Mesenchymal stem cell (in vitro differentiated cells and primary cell): ENCODE data around the gene MAGI3.
A peak's percentile ranks its signal among the peaks of the same experiment; 100 is the strongest.
"Not testable (repeated sequence)": the region's sequence is repeated elsewhere in the genome, so short reads cannot be mapped to it uniquely, and the experiment has no call there.

Experiments
- DNase-seq: peaks from one replicate; pipeline ENCODE4 v3.0.0-alpha.2; 2013
- H2AFZ ChIP-seq: one replicate; pipeline ENCODE4 v1.6.1; 2013; ENCODE audit warnings: low read depth, mild to moderate bottlenecking, control low read depth, inconsistent platforms, low read length, moderate library complexity
- H2AK5ac ChIP-seq: 2 replicates; pipeline ENCODE4 v1.6.1; 2013; ENCODE audit warnings: low read length, moderate library complexity, mild to moderate bottlenecking, inconsistent platforms; ENCODE audit not compliant: severe bottlenecking
- H2BK120ac ChIP-seq: one replicate; pipeline ENCODE4 v1.6.1; 2013; ENCODE audit warnings: low read depth, mild to moderate bottlenecking, inconsistent platforms, low read length, moderate library complexity
- H2BK12ac ChIP-seq, 2 experiments: one replicate each; pipeline ENCODE4 v1.6.1; 2013; ENCODE audit warnings: inconsistent platforms in 2 of 2, low read length in 2 of 2, mild to moderate bottlenecking in 2 of 2, moderate library complexity in 2 of 2, control low read depth in 1 of 2
- H2BK15ac ChIP-seq: one replicate; pipeline ENCODE4 v1.6.1; 2013; ENCODE audit warnings: mild to moderate bottlenecking, low read depth, inconsistent platforms; ENCODE audit not compliant: poor library complexity, severe bottlenecking
- H2BK5ac ChIP-seq: 2 replicates; pipeline ENCODE4 v1.6.1; 2013; ENCODE audit warnings: low read depth, mild to moderate bottlenecking, low read length, control low read depth, inconsistent platforms; ENCODE audit not compliant: poor library complexity, severe bottlenecking
- H3K14ac ChIP-seq, 2 experiments: one replicate each; pipeline ENCODE4 v1.6.1; 2013; ENCODE audit warnings: inconsistent platforms in 2 of 2, low read length in 2 of 2, control low read depth in 1 of 2, mild to moderate bottlenecking in 1 of 2, moderate library complexity in 1 of 2
- H3K18ac ChIP-seq, 2 experiments: one replicate each; pipeline ENCODE4 v1.6.1; 2013; ENCODE audit warnings: inconsistent platforms in 2 of 2, low read length in 2 of 2, control low read depth in 1 of 2, low read depth in 1 of 2, mild to moderate bottlenecking in 1 of 2
- H3K23ac ChIP-seq, 2 experiments: one replicate each; pipeline ENCODE4 v1.6.1; 2013; ENCODE audit warnings: inconsistent platforms in 2 of 2, low read length in 2 of 2, mild to moderate bottlenecking in 2 of 2, moderate library complexity in 2 of 2, control low read depth in 1 of 2
- H3K27ac ChIP-seq: 2 replicates; pipeline ENCODE4 v1.5.1; 2013; ENCODE audit warnings: mild to moderate bottlenecking, moderate library complexity, low read length, control low read depth, inconsistent platforms; ENCODE audit not compliant: poor library complexity, severe bottlenecking
- H3K27me3 ChIP-seq, 2 experiments: 2 replicates each; pipeline versions ENCODE4 v1.6.1 to v1.7.0; 2013; ENCODE audit warnings: low read length in 2 of 2, mild to moderate bottlenecking in 2 of 2, moderate library complexity in 2 of 2, control low read depth in 1 of 2, inconsistent platforms in 1 of 2; ENCODE audit not compliant: control insufficient read depth in 1 of 2, insufficient read depth in 1 of 2
- H3K36me3 ChIP-seq, 2 experiments: 2 replicates each; pipeline versions ENCODE4 v1.6.1 to v1.7.0; 2013; ENCODE audit warnings: low read length in 2 of 2, control low read depth in 1 of 2, inconsistent platforms in 1 of 2, low read depth in 1 of 2, mild to moderate bottlenecking in 1 of 2; ENCODE audit not compliant: insufficient read depth in 2 of 2, control insufficient read depth in 1 of 2
- H3K4ac ChIP-seq, 2 experiments: one replicate each; pipeline ENCODE4 v1.6.1; 2013; ENCODE audit warnings: inconsistent platforms in 2 of 2, low read length in 2 of 2, mild to moderate bottlenecking in 2 of 2, moderate library complexity in 2 of 2, control low read depth in 1 of 2, low read depth in 1 of 2
- H3K4me1 ChIP-seq: 2 replicates; pipeline ENCODE4 v1.6.1; 2013; ENCODE audit warnings: low read depth, low read length, control low read depth; ENCODE audit not compliant: control insufficient read depth, insufficient read depth
- H3K4me2 ChIP-seq: 2 replicates; pipeline ENCODE4 v1.6.1; 2013; ENCODE audit warnings: low read length, mild to moderate bottlenecking, inconsistent platforms; ENCODE audit not compliant: poor library complexity, severe bottlenecking
- H3K4me3 ChIP-seq, 2 experiments: 2 replicates each; pipeline versions ENCODE4 v1.5.1 to v1.7.0; 2013; ENCODE audit warnings: low read length in 2 of 2, mild to moderate bottlenecking in 2 of 2, control low read depth in 1 of 2, low read depth in 1 of 2; ENCODE audit not compliant: insufficient read depth in 1 of 2
- H3K79me1 ChIP-seq: replicated peaks from 2 replicates; pipeline ENCODE4 v1.6.1; 2013; ENCODE audit warnings: mild to moderate bottlenecking, control low read depth, low read length, inconsistent platforms; ENCODE audit not compliant: poor library complexity, severe bottlenecking
- H3K9ac ChIP-seq: 2 replicates; pipeline ENCODE4 v1.7.0; 2013; ENCODE audit warnings: mild to moderate bottlenecking, low read length, moderate library complexity
- H3K9me3 ChIP-seq: 2 replicates; pipeline ENCODE4 v1.7.0; 2013; ENCODE audit warnings: mild to moderate bottlenecking, low read length; ENCODE audit not compliant: control insufficient read depth
- H4K8ac ChIP-seq: one replicate; pipeline ENCODE4 v1.6.1; 2013; ENCODE audit warnings: inconsistent platforms, mild to moderate bottlenecking, low read length, moderate library complexity
- H4K91ac ChIP-seq: one replicate; pipeline ENCODE4 v1.6.1; 2013; ENCODE audit warnings: mild to moderate bottlenecking, low read length, inconsistent platforms
- WGBS: methylation state at CpG from one replicate; pipeline ENCODE4 v1.1.7; 2013; ENCODE audit warnings: mixed read lengths; 5-methylcytosine and 5-hydroxymethylcytosine counted together

Gene MAGI3

DNA sequence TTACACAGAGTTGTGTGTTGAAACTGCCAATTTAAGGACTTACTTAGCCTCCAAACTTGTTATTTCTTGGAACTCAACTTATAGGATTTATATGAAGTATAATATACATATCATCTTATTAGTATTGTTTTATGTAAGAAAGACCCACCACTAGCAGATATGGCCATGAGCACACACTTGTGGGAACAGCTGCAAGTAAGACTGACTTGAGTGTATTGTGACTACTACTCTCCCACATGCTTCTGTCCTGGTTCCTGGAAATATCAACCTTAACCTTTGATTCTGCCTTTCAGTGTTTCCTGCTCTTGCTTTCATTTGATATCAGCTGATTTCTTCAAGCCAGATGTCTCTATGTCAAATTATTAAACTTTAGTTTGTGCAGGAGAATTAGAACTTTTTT lies 175.3 kb downstream of the MAGI3 start:
- DNase-seq, result no peak
- H3K4me2 ChIP-seq, result no peak overlapping the region

DNA sequence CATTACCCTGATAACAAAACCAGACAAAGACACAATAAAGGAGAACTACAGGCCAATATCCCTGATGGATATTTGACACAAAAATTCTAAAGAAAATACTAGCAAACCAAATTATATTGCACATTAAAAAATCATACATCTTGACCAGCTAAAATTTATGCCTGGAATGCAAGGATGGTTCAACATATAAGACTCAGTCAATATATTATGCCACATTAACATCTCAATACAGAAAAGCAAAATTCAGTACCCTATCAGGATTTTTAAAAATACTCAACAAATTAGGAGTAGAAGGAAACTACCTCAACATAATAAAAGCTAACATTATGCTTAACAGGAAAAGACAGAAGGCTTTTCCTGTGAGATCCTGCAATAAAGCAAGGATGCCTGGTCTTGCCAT lies 177.1 kb downstream of the MAGI3 start:
- Histone ChIP-seq H3K4me2 (no peak overlapping the region), H3K23ac (no peak overlapping the region), H4K91ac (no peak overlapping the region), H3K9ac (no peak overlapping the region), H3K4ac (no peak overlapping the region), H3K9me3 (peaks cover 23% of the 10 kb centered on the region), H2BK120ac (no peak overlapping the region), H3K27ac (no peak overlapping the region), H2BK12ac (no peak overlapping the region), H2BK15ac (no peak overlapping the region), H3K4me3 (no peak overlapping the region), H3K79me1 (no peaks in the 10 kb centered on the region), H3K14ac (no peak overlapping the region), H3K18ac (no peak overlapping the region), H2AFZ (no peak overlapping the region), H3K4me1 (no peaks in the 10 kb centered on the region), H2AK5ac (no peak overlapping the region), H3K36me3 (no peaks in the 10 kb centered on the region), H2BK5ac (no peak overlapping the region), H3K27me3 (no peaks in the 10 kb centered on the region), H4K8ac (no peak overlapping the region)
- no peak for DNase-seq

More for the DNA sequence above, 175.3 kb downstream of the MAGI3 start:
- Histone ChIP-seq H3K27me3 (no peaks in the 10 kb centered on the region), H4K8ac (no peak overlapping the region), H2BK12ac (no peak overlapping the region), H2BK120ac (no peak overlapping the region), H2AFZ (no peak overlapping the region), H3K4ac (no peak overlapping the region), H3K18ac (no peak overlapping the region), H3K9ac (no peak overlapping the region), H2BK15ac (no peak overlapping the region), H2AK5ac (no peak overlapping the region), H3K27ac (peak overlapping the region; percentile 72), H3K9me3 (peaks cover 23% of the 10 kb centered on the region), H3K14ac (no peak overlapping the region), H3K23ac (no peak overlapping the region), H2BK5ac (no peak overlapping the region), H3K36me3 (no peaks in the 10 kb centered on the region), H3K79me1 (no peaks in the 10 kb centered on the region), H4K91ac (no peak overlapping the region), H3K4me1 (no peaks in the 10 kb centered on the region), H3K4me3 (no peak overlapping the region)

DNA sequence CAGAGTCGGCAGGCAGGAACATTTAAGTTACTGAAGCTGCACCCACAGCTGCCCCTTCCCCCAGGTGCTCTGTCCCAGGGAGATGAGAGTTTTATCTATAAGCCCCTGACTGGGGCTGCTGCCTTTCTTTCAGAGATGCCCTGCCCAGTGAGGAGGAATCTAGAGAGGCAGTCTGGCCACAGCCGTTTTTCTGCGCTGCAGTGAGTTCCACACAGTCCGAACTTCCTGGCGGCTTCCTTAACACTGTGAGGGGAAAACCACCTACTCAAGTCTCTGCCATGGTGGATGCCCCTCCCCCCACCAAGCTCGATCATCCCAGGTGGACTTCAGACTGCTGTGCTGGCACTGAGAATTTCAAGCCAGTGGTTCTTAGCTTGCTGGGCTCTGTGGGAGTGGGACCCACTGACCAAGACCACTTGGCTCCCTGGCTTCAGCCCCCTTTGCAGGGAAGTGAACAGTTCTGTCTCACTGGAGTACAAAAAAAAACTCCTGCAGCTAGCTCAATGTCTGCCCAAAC lies 185.5 kb downstream of the MAGI3 start:
- H3K4me2 ChIP-seq, H3K23ac ChIP-seq, H2BK15ac ChIP-seq, H3K9ac ChIP-seq, H3K9me3 ChIP-seq, H3K27me3 ChIP-seq, H3K4me1 ChIP-seq, DNase-seq, H3K4ac ChIP-seq, H2BK5ac ChIP-seq, H3K18ac ChIP-seq, H3K27ac ChIP-seq, H2AK5ac ChIP-seq, H2AFZ ChIP-seq, H4K91ac ChIP-seq, H2BK120ac ChIP-seq, H2BK12ac ChIP-seq, H3K14ac ChIP-seq, H3K4me3 ChIP-seq, H3K36me3 ChIP-seq, H4K8ac ChIP-seq: not testable (repeated sequence)
- WGBS, result 93% methylated on average over 6 of the region's 6 CpGs
- peaks cover 15% of the 10 kb centered on the region for H3K79me1 ChIP-seq

DNA sequence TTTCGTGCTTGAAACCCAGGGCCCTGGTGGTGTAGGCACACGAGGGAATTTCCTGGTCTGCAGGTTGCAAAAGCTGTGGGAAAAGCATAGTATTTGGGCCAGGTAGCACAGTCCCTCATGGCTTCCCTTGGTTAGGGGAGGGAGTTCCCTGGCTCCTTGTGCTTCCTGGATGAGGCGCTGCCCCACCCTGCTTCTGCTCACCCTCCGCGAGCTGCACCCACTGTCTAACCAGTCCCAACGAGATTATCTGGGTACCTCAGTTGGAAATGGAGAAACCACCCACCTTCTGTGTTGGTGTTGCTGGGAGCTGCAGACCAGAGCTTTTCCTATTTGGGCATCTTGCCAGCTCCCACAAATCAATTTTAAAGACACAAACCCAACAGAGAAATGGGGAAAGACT lies 186.0 kb downstream of the MAGI3 start:
- H3K4me1 ChIP-seq, result no peaks in the 10 kb centered on the region
- H3K27ac ChIP-seq, result no peak overlapping the region
- no peaks in the 10 kb centered on the region for H3K9me3 ChIP-seq
- H3K4me3 ChIP-seq, result no peak overlapping the region
- H2BK15ac ChIP-seq, result no peak overlapping the region
- no peak overlapping the region for H3K14ac ChIP-seq
- H4K8ac ChIP-seq, result no peak overlapping the region
- H2BK12ac ChIP-seq, result no peak overlapping the region
- DNase-seq, result no peak
- no peak overlapping the region for H2BK120ac ChIP-seq
- no peaks in the 10 kb centered on the region for H3K27me3 ChIP-seq
- no peak overlapping the region for H3K9ac ChIP-seq
- peaks cover 15% of the 10 kb centered on the region for H3K79me1 ChIP-seq
- H2BK5ac ChIP-seq, result no peak overlapping the region
- H2AFZ ChIP-seq, result no peak overlapping the region
- WGBS, result 98% methylated on average over 3 of the region's 6 CpGs
- no peak overlapping the region for H3K18ac ChIP-seq
- no peak overlapping the region for H3K4ac ChIP-seq
- no peak overlapping the region for H2AK5ac ChIP-seq
- H3K23ac ChIP-seq, result no peak overlapping the region
- H3K4me2 ChIP-seq, result no peak overlapping the region
- H4K91ac ChIP-seq, result no peak overlapping the region
- H3K36me3 ChIP-seq, result no peaks in the 10 kb centered on the region
